Measurements from ENCODE around the gene RPS15. TPM values are rescaled to one million over a fixed set of nuclear protein-coding genes. Genes with fewer than 3 reads are reported as not detected.

Gene RPS15
- total and polyA plus RNA-seq, 2 of the 13 experiments (the other 11 are each of a cell fraction or from before 2014, with no cell fraction given) = 695 to 1,411 TPM

DNA sequence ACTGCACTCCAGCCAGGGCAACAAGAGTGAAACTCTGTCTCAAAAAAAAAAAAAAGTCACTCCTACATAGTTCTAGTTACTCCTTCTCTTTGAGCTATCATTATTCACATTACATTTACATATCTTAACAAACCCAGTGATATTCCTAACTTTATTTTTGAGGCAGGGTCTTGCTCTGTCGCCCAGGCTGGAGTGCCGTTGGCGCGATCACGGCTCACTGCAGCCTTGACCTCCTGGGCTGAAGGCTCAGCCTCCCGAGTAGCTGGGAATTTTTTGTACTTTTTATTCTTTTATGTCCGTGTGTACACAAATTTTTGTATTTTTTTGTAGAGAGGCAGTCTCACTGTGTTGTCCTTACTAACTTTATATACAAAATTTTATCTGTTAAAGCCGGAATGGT, 587 bp upstream of the RPS15 start (continued):
- TF ChIP-seq ZNF543 (CRISPR knock-in tag; IDR thresholded peaks at IDR 0.05) (no peak), ZNF234 (CRISPR knock-in tag; conservative IDR thresholded peaks at IDR 0.05) (0 out of 2 replicates have a peak, but pooled peaks have one; percentile 11)

DNA sequence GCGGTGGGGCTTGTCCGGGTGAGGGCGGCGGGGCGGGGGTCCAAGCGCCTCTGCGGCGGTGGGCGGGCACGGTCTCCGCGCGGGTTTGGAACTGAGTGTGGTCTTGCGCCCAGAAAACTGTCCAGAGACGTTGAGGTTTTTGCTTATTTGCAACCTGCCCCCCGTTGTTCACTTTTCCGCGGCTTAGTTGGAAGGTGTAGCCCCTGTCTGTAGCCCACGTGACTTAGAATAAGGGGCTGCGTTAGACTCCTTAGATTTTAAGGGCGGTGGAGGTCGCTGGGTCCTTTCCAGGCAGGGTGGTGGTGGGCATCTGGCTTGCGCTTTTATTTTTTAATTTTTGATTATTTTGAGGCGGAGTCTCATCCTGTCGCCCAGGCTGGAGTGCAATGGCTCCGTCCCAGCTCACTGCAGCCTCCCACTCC, 748 bp downstream of the RPS15 start:
- intact Hi-C loops (cut with micrococcal nuclease; ENCODE audit: unreplicated experiment) = no loop called here
- in situ Hi-C loops (cut with HindIII; ENCODE audit: extremely low pct_ligation_motif_present, low pct_unique_long_range_greater_than_20kb) = no loop called here
- Histone ChIP-seq H3K27ac (ENCODE audit: extremely low read length, insufficient read depth, low read length) (peak overlapping the region; percentile 82), H4K20me1 (ENCODE audit: insufficient read depth, low read length) (peaks cover 36% of the 10 kb centered on the region), H3K79me2 (ENCODE audit: insufficient read depth, low read length) (peaks cover 31% of the 10 kb centered on the region), H3K9ac (ENCODE audit: insufficient read depth, low read depth, low read length) (peak overlapping the region; percentile 99), H3K9me3 (ENCODE audit: low read length) (no peaks in the 10 kb centered on the region), H3K4me2 (ENCODE audit: low read depth, low read length) (peak overlapping the region; percentile 99), H3K4me3 (replicated peaks in 1 of 3; ENCODE audit: insufficient read depth in 1 of 3, low read depth in 2 of 3, low read length in 3 of 3) (peak overlapping the region; percentile 86 to 89 (median 87)), H3K4me1 (ENCODE audit: insufficient read depth, low read length) (peaks cover 33% of the 10 kb centered on the region), H3K27me3 (ENCODE audit: control insufficient read depth in 1 of 2, insufficient read depth in 2 of 2, low read length in 2 of 2) (no peaks in the 10 kb centered on the region), H2AFZ (ENCODE audit: low read length) (no peak overlapping the region), H3K36me3 (replicated peaks in 1 of 2; ENCODE audit: control insufficient read depth in 1 of 2, insufficient read depth in 2 of 2, low read length in 2 of 2) (peaks cover 16 to 40% of the 10 kb centered on the region in 2 experiments)
- WGBS (ENCODE audit: low lambda C conversion rate) = 0% methylated on average over 7 of the region's 26 CpGs
- POLR2A ChIA-PET = interaction anchor here (1.1 to 1.2 kb wide), 2 partner anchors 17 to 170 kb away, joined by 4 read pairs; partner anchors contain the start of gene CIRBP
- no peak for TF ChIP-seq NFIC (IDR thresholded peaks at IDR 0.05; ENCODE audit: low read length)
- TF ChIP-seq, protein P1, sequence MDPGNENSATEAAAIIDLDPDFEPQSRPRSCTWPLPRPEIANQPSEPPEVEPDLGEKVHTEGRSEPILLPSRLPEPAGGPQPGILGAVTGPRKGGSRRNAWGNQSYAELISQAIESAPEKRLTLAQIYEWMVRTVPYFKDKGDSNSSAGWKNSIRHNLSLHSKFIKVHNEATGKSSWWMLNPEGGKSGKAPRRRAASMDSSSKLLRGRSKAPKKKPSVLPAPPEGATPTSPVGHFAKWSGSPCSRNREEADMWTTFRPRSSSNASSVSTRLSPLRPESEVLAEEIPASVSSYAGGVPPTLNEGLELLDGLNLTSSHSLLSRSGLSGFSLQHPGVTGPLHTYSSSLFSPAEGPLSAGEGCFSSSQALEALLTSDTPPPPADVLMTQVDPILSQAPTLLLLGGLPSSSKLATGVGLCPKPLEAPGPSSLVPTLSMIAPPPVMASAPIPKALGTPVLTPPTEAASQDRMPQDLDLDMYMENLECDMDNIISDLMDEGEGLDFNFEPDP (CRISPR knock-in tag; conservative IDR thresholded peaks at IDR 0.05) = 0 out of 2 replicates have a peak, but pooled peaks have one; percentile 51
- no peak for TF ChIP-seq POLR2A (IDR thresholded peaks at IDR 0.05; ENCODE audit: insufficient read depth in 1 of 2, low read depth in 2 of 2, low read length in 2 of 2)
- TF ChIP-seq, protein P2, sequence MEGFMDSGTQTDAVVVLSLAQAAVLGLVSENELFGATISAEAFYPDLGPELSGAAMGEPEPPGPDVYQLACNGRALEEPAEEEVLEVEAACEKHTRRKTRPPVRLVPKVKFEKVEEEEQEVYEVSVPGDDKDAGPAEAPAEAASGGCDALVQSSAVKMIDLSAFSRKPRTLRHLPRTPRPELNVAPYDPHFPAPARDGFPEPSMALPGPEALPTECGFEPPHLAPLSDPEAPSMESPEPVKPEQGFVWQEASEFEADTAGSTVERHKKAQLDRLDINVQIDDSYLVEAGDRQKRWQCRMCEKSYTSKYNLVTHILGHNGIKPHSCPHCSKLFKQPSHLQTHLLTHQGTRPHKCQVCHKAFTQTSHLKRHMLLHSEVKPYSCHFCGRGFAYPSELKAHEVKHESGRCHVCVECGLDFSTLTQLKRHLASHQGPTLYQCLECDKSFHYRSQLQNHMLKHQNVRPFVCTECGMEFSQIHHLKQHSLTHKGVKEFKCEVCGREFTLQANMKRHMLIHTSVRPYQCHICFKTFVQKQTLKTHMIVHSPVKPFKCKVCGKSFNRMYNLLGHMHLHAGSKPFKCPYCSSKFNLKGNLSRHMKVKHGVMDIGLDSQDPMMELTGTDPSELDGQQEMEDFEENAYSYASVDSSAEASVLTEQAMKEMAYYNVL (CRISPR knock-in tag; IDR thresholded peaks at IDR 0.05; ENCODE audit: borderline replicate concordance) = no peak
- no peak for TF ChIP-seq RXRB (CRISPR knock-in tag; IDR thresholded peaks at IDR 0.05; ENCODE audit: borderline replicate concordance)
- peak; percentile 40; the same call in 1 of the 2 replicates for TF ChIP-seq RAD51 (IDR thresholded peaks at IDR 0.05; ENCODE audit: borderline replicate concordance)
- no peak for TF ChIP-seq CREM (IDR thresholded peaks at IDR 0.05)
- no peak for TF ChIP-seq CREM (CRISPR knock-in tag; IDR thresholded peaks at IDR 0.05)
- TF ChIP-seq, protein P3, sequence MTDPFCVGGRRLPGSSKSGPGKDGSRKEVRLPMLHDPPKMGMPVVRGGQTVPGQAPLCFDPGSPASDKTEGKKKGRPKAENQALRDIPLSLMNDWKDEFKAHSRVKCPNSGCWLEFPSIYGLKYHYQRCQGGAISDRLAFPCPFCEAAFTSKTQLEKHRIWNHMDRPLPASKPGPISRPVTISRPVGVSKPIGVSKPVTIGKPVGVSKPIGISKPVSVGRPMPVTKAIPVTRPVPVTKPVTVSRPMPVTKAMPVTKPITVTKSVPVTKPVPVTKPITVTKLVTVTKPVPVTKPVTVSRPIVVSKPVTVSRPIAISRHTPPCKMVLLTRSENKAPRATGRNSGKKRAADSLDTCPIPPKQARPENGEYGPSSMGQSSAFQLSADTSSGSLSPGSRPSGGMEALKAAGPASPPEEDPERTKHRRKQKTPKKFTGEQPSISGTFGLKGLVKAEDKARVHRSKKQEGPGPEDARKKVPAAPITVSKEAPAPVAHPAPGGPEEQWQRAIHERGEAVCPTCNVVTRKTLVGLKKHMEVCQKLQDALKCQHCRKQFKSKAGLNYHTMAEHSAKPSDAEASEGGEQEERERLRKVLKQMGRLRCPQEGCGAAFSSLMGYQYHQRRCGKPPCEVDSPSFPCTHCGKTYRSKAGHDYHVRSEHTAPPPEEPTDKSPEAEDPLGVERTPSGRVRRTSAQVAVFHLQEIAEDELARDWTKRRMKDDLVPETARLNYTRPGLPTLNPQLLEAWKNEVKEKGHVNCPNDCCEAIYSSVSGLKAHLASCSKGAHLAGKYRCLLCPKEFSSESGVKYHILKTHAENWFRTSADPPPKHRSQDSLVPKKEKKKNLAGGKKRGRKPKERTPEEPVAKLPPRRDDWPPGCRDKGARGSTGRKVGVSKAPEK (CRISPR knock-in tag; IDR thresholded peaks at IDR 0.05; ENCODE audit: borderline replicate concordance) = no peak
- TF ChIP-seq SP5 (CRISPR knock-in tag; IDR thresholded peaks at IDR 0.05; ENCODE audit: borderline replicate concordance, low read depth) = no peak
- no peak for TF ChIP-seq RARG (CRISPR knock-in tag; IDR thresholded peaks at IDR 0.05; ENCODE audit: low read depth)
- 0 out of 2 replicates have a peak, but pooled peaks have one; percentile 67 for TF ChIP-seq MTF2 (CRISPR knock-in tag; IDR thresholded peaks at IDR 0.05; ENCODE audit: borderline replicate concordance)
- no peak for TF ChIP-seq GLI4 (CRISPR knock-in tag; IDR thresholded peaks at IDR 0.05; ENCODE audit: borderline replicate concordance)
- no peak for TF ChIP-seq ELF1 (CRISPR knock-in tag; IDR thresholded peaks at IDR 0.05)
- ATAC-seq (peak; percentile 4; the same call in 2 of the 3 replicates), DNase-seq (ENCODE audit: low spot score) (no peak), FAIRE-seq (no peak)
- BruUV-seq (replicated peaks) = no TSS peak
- CTCF ChIA-PET (ENCODE audit: low intra/inter-chr PET ratio, low total read pairs) = no interaction called here
